ENCODE measurements around the gene TRUB1. TPM values are rescaled to one million over a fixed set of nuclear protein-coding genes. Genes with fewer than 3 reads are reported as not detected.

TRUB1 gene
- total RNA-seq, 6 experiments from 2014 or later, result 17.4 to 23.2 (median 22.3) TPM

GRCh38 chr10:115022733-115023132 lies 84.7 kb downstream of the TRUB1 start:
- H3K36me3 Mint-ChIP-seq (ENCODE audit: low read depth), result no peaks in the 10 kb centered on the region
- no peak for TF ChIP-seq CTCF (IDR thresholded peaks at IDR 0.05)
- no peaks in the 10 kb centered on the region for H3K4me1 Mint-ChIP-seq (ENCODE audit: low read depth)
- H3K9me3 Mint-ChIP-seq, result no peaks in the 10 kb centered on the region
- peaks cover 8% of the 10 kb centered on the region; the same call in 1 of the 2 replicates for H3K27me3 Mint-ChIP-seq (ENCODE audit: insufficient read depth)
- no peak overlapping the region for H3K27ac Mint-ChIP-seq
- H3K4me3 Mint-ChIP-seq, result no peak overlapping the region
- DNase-seq, result no peak

- Mint-ChIP-seq H3K9me3 (no peaks in the 10 kb centered on the region), H3K4me1 (ENCODE audit: low read depth) (no peaks in the 10 kb centered on the region), H3K4me3 (no peak overlapping the region), H3K36me3 (ENCODE audit: low read depth) (no peaks in the 10 kb centered on the region), H3K27ac (no peak overlapping the region), H3K27me3 (ENCODE audit: insufficient read depth) (peaks cover 11% of the 10 kb centered on the region; the same call in 1 of the 2 replicates)
- TF ChIP-seq CTCF (IDR thresholded peaks at IDR 0.05), result no peak
- DNase-seq, result no peak
These were observed 85.7 kb downstream of the TRUB1 start for GRCh38 chr10:115023715-115024114.

- DNase-seq, result no peak
- Mint-ChIP-seq H3K27ac (no peak overlapping the region), H3K27me3 (ENCODE audit: insufficient read depth) (peaks cover 7% of the 10 kb centered on the region; the same call in 1 of the 2 replicates), H3K36me3 (ENCODE audit: low read depth) (no peaks in the 10 kb centered on the region), H3K4me1 (ENCODE audit: low read depth) (no peaks in the 10 kb centered on the region), H3K9me3 (no peaks in the 10 kb centered on the region), H3K4me3 (no peak overlapping the region)
- TF ChIP-seq CTCF (IDR thresholded peaks at IDR 0.05), result no peak
These were observed 86.4 kb downstream of the TRUB1 start for GRCh38 chr10:115024371-115024770.

- Mint-ChIP-seq H3K4me3 (no peak overlapping the region), H3K36me3 (ENCODE audit: low read depth) (no peaks in the 10 kb centered on the region), H3K27ac (no peak overlapping the region), H3K9me3 (no peaks in the 10 kb centered on the region), H3K27me3 (ENCODE audit: insufficient read depth) (peaks cover 5% of the 10 kb centered on the region; the same call in 1 of the 2 replicates), H3K4me1 (ENCODE audit: low read depth) (no peaks in the 10 kb centered on the region)
- no peak for DNase-seq
- TF ChIP-seq CTCF (IDR thresholded peaks at IDR 0.05), result no peak; the same call in 1 of the 2 replicates
These were observed 88.2 kb downstream of the TRUB1 start for GRCh38 chr10:115026056-115026745.

GRCh38 chr10:115026746-115027140 lies 88.7 kb downstream of the TRUB1 start:
- H3K27me3 Mint-ChIP-seq (ENCODE audit: insufficient read depth), result peaks cover 5% of the 10 kb centered on the region; the same call in 1 of the 2 replicates
- no peaks in the 10 kb centered on the region for H3K36me3 Mint-ChIP-seq (ENCODE audit: low read depth)

More at GRCh38 chr10:115026746-115027140, 88.7 kb downstream of the TRUB1 start:
- no peak overlapping the region for H3K4me3 Mint-ChIP-seq
- no peaks in the 10 kb centered on the region for H3K4me1 Mint-ChIP-seq (ENCODE audit: low read depth)
- no peak for TF ChIP-seq CTCF (IDR thresholded peaks at IDR 0.05)
- no peak for DNase-seq
- H3K9me3 Mint-ChIP-seq, result no peaks in the 10 kb centered on the region
- H3K27ac Mint-ChIP-seq, result no peak overlapping the region

Other genes with a start within 250 kb of the TRUB1 start
- 10 to 100 TPM; 35.1 to 54.1 (median 42.6) TPM for gene FHIP2A, start 116.4 kb upstream of the TRUB1 start, total RNA-seq (2021; fragmentation: NEBNext Ultra II Directional; extraction: Animal tissue kit (Norgen Biotek cat#: 25700))
- gene ATRNL1, start 155.2 kb downstream of the TRUB1 start, total RNA-seq (2021; fragmentation: NEBNext Ultra II Directional; extraction: Animal tissue kit (Norgen Biotek cat#: 25700)), result under 1 TPM in 3 of 6 experiments, not detected in 3; 0.08 to 0.23 (median 0.09) TPM